ENCODE measurements around the gene CCDC186.
"Not testable (repeated sequence)": the region's sequence is repeated elsewhere in the genome, so short reads cannot be mapped to it uniquely, and the experiment has no call there.

CCDC186 gene

DNA sequence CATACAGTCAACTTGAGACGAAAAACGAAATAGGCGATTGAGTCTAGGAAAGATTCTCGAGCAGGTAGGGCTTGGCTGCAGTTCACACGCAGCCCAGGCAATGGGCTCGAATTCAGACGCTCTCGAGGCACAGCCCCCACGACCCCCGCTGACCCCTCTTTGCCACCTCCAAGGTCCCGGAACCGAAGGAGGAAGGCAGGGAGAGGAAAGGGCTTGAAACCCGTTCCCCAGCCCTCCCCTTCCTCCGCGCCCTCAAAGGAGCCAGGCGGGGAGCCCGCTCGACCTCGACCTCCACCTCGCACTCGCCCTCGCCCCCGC is 441 bp downstream of the CCDC186 start:
- no peak for DNase-seq (ENCODE audit: low read depth in 2 of 2)

DNA sequence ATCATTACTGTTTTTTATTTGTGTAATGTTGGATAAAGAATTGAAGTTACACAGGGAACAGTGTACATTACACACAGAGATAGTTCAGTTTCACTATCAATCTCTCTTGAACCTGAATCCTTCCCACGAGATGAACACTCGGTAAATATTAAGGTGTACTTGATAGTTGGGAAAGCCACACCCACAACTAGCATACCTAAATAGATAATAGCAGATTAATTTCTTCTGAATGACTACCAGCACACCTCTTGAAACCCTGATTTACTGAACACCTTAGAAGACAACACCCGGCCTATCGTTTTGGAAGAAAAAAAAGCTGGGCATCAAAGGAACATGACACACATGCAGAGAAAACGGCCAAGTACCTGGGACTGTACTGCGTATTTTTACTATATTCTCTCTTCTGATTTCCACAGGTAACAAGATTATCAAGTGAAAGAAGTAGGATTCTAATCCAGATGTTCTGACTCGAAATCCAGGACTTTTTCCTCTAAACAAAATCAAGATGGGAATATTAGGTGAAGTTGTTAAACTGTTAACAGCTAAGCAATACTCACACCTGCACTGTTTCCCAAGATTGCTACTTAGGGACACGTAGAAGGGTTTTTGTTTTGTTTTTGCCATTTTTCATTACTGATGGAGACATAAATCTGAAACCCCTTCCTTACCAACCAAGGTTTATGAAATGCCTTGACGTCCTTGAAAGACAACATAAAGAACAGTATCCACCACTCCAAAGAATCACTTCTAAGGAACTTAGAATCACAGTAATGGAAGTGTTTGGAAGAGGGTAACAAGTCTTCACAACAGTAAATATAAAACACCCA is 1.0 kb downstream of the CCDC186 start:
- DNase-seq (ENCODE audit: low read depth in 2 of 2), result no peak

DNA sequence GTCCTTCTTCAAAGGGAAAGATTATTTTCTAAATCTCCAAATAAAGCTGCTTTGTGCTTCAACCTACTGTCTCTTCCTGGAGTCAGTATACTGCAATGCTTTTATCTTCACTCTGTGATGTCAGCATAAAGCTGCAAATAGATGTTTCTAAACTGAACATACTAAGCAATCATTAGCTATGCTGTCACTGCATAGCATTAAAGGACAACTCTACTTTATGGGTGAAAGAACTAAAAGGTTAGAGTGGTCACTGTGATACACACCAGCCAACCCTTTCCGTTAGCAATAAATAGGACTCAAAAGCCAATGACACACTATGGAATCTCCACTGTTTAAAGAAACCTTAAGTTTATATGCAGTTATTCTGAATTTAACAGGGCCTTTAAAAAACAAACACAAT is 1.8 kb downstream of the CCDC186 start:
- no peak for DNase-seq (ENCODE audit: low read depth in 2 of 2)

DNA sequence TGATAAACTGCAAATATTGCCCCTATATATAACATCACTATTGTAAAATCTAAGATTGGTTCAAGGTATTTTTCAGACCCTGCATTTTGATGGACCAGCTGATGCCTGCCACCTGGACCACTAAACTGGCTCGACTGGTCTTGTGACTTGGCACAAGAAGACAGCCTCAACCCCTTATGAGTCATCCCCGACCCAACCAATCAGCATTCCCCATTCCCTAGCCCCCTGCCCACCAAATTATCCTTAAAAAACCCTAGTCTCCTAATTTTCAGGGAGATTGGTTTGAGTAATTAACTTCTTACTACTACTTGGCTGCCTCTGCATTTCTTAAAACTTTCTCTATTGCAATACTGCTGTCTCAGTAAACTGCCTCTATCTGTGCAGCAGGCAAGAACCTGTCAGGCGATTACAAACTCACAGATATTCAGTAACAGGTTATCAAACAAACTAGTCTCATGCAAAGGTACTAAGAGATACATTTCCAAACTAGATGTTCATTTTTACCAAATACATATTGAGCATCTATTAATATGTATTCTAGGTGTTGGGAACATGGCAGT is 5.5 kb downstream of the CCDC186 start:
- DNase-seq (ENCODE audit: low read depth in 2 of 2), result no peak

DNA sequence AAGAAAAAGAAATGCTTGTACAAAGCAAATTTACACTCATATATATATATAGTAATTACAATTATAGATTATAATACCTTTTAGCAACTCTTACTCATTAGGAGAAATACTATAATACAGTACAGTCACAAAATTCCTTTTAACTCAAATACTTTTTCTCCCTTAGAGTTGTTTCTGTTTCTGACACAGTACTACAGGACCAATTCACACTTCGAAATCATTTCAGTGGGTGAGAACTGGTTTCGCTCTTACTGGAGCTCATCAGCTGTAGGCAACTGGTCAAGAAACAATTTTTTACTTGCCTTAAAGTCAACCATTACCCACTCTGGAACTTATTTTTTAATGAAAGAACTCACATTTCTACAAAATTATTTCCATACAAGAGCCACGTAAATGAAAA is 6.0 kb downstream of the CCDC186 start:
- DNase-seq (ENCODE audit: low read depth in 2 of 2), result no peak

DNA sequence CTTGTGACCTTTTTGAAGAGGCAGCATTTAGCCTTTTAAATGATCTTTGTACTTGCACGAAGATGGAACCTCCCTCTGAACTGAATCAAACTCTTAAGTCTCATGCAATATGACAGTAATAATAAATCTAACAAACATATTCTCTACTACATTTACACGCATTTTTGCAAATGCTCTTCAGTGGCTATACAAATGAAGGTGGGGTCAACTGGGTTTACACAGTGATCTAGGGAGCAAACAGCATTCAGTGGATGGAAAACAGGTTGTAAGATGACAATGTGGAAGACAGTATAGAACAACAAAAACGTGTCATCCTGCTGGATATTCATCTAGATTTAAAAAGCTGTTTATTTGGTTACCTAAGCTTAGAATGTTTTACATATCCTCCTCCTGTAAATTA is 7.5 kb downstream of the CCDC186 start:
- no peak for DNase-seq (ENCODE audit: low read depth in 2 of 2)

DNA sequence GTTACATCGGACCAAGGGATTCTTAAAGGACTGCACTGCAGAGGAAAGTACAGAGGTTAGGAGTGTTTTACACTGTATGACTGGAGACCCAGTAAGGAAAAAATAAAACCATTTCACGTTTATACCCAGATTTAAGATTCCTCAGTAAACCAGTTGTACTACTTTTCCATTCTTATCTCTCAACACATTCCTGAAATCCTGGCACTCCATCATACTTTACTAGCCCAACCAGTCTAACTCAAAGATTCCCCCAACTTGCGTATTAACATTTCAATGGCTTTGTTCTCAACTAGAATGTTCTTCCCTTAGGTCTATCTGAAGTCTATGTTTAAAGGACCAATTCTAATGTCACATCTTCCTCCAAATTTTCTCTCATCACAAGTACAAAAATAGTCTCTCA is 8.0 kb downstream of the CCDC186 start:
- no peak for DNase-seq (ENCODE audit: low read depth in 2 of 2)

DNA sequence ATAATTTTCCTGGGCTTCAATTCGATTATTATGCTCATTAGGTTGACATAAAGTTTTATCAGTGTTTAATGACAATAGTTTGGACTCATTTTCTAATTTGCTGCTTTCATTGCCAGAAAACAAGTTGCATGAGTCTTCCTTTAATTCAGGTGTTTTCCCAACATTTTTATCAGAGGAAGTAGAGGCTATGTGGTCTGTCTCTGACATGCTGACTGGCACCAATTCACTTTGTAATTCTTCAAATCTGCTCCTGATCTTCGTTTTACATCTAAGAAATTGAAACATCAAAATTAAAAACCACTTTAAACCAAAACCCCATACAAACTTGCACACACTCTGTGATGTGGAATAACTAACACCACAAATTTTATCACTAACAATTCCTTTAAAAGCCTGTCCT is 10.9 kb downstream of the CCDC186 start:
- DNase-seq (ENCODE audit: low read depth in 2 of 2), result no peak

GRCh38 chr10:114157912-114158311 is 16.1 kb downstream of the CCDC186 start:
- no peak for DNase-seq (ENCODE audit: low read depth in 2 of 2)

- DNase-seq (ENCODE audit: low read depth in 2 of 2), result no peak
These were observed 22.1 kb downstream of the CCDC186 start for GRCh38 chr10:114151892-114152291.

DNA sequence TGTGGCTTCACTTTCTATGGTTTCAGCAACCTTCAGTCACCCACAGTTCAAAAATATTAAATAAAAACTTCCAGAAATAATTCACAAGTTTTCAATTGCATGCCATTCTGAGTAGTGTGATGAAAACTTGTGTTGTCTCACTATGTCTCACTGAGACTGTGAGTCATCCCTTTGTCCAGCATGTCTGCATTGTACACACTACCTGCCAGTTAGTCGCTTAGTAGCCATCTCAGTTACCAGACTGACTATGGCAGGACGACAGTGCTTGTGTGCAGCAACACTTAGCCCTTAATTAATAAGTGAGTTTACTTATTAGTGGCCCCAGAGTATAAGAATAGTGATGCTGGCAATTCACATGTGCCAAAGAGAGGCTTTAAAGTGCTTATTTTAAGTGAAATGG is 22.5 kb downstream of the CCDC186 start:
- DNase-seq (ENCODE audit: low read depth in 2 of 2), result no peak

GRCh38 chr10:114149476-114149875 is 24.5 kb downstream of the CCDC186 start:
- DNase-seq (ENCODE audit: low read depth in 2 of 2), result not testable (repeated sequence)

GRCh38 chr10:114143160-114143559 is 30.8 kb downstream of the CCDC186 start:
- DNase-seq (ENCODE audit: low read depth in 2 of 2), result no peak

GRCh38 chr10:114142018-114142417 is 32.0 kb downstream of the CCDC186 start:
- DNase-seq (ENCODE audit: low read depth in 2 of 2), result no peak

DNA sequence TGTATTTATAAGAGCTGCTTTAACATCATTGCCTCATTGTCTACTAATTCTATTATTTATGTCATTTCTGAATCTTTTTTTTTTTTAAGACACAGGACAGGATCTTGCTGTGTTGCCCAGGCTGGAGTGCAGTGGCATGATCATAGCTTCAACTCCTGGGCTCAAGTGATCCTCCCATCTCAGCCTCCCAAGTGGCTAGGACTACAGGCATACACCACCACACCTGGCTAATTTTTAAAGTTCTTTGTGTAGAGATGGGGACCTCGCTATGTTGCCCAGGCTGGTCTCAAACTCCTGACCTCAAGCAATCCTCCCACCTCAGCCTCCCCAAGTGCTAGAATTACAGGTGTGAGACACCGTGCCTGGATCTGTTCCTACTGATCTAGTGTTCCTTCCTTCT is 33.2 kb downstream of the CCDC186 start:
- not testable (repeated sequence) for DNase-seq (ENCODE audit: low read depth in 2 of 2)

DNA sequence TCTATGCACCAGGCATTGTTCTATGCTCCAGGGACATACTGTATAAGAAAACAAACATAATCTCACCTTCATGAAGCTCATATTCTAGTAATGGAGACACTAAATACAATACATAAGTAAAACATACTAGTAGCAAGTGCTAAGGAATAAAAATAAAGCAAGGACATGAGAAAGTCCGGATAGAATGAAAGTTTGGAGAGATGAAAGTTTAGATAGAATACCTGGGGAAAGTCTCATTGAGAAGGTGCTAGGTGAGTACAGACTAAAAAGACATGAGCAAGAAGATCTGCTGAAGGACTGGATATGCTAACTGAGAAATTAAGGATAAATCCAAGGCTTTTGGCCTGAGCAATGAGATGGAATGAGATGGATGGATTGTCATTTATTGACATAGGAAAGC is 34.0 kb downstream of the CCDC186 start:
- no peak for DNase-seq (ENCODE audit: low read depth in 2 of 2)

DNA sequence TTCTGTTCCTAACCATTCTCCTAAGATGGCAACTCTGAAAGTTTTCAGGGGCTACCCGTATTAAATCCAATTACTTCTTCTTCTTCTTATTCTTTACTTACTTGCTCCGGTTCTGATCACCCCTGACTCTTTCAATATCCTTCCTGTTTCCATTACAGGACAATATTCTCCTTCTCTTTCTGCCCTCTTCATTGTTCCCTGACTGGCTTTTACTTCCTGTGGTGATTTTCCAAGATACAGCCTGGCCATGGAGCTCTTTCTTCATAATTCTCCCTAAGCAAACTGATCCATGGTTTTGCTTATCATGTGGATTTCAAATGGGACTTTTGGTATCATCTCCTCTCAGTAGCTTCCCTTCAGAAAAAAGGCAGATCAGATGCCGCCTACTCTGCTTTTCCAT is 35.4 kb downstream of the CCDC186 start:
- no peak for DNase-seq (ENCODE audit: low read depth in 2 of 2)

DNA sequence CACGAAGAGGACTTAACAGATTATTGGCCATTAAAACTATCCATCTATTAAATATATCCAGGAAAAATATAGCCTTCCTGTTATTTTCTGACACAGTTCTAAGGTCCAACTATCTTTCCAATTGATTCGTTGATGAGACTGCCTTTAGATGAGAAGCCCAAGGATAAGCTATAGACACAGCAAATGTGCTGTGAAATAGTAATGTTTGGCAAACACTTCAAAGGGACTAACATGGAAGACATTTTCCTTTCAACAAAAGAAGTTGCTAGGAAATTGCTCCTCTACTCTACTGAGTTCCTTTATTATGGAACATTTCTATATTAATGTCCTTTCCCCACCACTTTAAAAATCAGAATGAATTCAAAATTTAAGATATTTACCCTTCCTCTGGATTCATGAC is 38.5 kb downstream of the CCDC186 start:
- no peak for DNase-seq (ENCODE audit: low read depth in 2 of 2)

DNA sequence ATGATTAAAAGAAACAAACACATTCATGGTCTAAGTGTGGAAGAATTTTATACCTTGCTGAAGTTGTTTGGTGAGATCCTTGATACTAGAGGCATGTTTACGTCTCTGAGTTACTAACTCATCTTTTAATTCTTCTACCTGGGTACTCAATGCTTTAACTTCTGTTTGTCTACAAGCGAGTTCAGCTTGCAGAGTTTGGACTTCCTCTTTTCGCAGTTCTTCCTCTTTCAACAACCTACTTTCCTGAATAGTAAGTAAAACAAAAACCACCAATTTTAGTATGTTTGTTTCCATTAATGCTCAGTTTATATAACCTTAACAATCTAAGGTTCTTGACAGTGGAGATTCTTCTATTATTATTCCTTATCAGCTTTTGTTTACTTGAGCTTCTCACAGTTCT is 42.9 kb downstream of the CCDC186 start:
- no peak for DNase-seq (ENCODE audit: low read depth in 2 of 2)

- no peak for DNase-seq (ENCODE audit: low read depth in 2 of 2)
These were observed 53.0 kb downstream of the CCDC186 start for GRCh38 chr10:114121031-114121430.

DNA sequence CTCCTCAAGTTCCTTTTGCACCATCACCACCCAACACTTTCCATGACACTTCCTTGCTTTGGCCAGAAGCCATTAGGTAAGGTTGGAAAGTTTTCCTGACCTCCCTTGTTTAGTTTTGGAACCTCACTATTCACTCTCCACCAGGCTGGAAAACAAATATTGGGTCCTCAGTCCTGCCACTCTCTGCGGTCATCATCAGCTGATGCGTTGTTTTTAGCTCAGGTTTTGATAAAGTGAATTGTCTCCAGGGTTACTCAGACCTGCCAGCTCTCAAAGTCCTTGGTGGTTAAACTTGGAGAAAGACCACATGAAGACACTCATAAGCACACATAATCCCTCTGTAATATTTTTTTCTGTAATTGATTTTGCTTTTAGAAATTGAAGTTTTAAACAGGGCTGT is 55.5 kb downstream of the CCDC186 start:
- DNase-seq (ENCODE audit: low read depth in 2 of 2), result no peak

- DNase-seq (ENCODE audit: low read depth in 2 of 2), result no peak
These were observed 56.3 kb downstream of the CCDC186 start for GRCh38 chr10:114117728-114118127.

DNA sequence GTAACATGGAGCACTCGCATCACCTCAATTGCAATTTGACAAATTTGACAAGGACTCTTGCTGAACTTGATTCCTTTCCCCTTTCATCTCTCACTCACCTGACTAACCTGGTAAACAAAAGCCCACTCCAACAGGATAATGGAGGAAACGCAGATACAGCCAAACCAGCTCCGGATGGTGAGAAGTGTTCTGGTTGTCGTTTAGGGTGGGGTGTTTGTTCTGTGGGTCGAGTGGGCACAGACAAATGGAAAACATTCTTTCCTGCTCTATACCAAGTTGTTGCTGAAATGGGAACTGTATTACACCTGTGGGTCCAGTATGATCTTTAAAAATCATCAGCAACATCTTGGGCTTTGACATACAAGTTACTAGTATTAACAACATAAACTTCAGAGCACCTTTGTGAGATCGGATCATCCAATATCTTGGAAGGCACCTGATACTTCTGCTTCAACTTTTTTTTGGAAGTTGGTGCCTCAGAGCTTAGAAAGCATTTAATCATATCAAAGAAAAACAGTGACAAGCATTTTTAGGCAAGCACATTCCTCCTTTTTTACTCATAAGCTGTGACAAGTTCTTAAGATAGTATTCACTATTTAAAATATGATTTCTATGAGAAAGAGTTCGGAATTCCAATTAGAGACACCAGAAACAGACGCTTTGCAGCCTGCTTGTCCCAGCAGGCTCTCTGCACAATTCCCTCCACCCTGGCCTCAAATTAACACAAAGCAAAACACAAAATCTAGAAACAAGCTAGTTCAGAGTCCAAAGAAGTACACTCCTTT is 58.1 kb downstream of the CCDC186 start:
- no peak for DNase-seq (ENCODE audit: low read depth in 2 of 2)

All from stimulated activated CD8-positive, alpha-beta memory T cell treated with anti-CD3 and anti-CD28 coated beads, Interleukin-2, amount 100 ng/mL, for 48 hours (primary cell).